Liver (tissue), 9 donors: ENCODE results near the gene STH. TPM values are rescaled to one million over a fixed set of nuclear protein-coding genes. Genes with fewer than 3 reads are reported as not detected.

Experiments used
- DNase-seq: peaks from one replicate; pipeline ENCODE4 v3.0.0-alpha.2; 2017; ENCODE audit warnings: low spot score
- H3K27ac ChIP-seq, 2 donors: one replicate each; pipeline ENCODE4 v1.7.0; 2013; ENCODE audit warnings: inconsistent platforms in 2 of 2, low read length in 2 of 2, control low read depth in 1 of 2, low read depth in 1 of 2, mild to moderate bottlenecking in 1 of 2
- H3K27me3 ChIP-seq, 4 donors: one replicate each; pipeline versions ENCODE4 v1.6.1 to v1.7.0; 2013; ENCODE audit warnings: low read length in 3 of 4, inconsistent platforms in 1 of 4, mild to moderate bottlenecking in 1 of 4, moderate library complexity in 1 of 4; ENCODE audit not compliant: control insufficient read depth in 4 of 4, insufficient read depth in 4 of 4
- H3K36me3 ChIP-seq, 4 donors: one replicate each; pipeline versions ENCODE4 v1.6.1 to v1.7.0; 2013; ENCODE audit warnings: low read length in 3 of 4, mild to moderate bottlenecking in 3 of 4, low read depth in 1 of 4, moderate library complexity in 1 of 4; ENCODE audit not compliant: control insufficient read depth in 4 of 4, insufficient read depth in 3 of 4
- H3K4me1 ChIP-seq, 4 donors: one replicate each; pipeline versions ENCODE4 v1.6.1 to v1.7.0; 2013; ENCODE audit warnings: low read length in 3 of 4, mild to moderate bottlenecking in 3 of 4, moderate library complexity in 1 of 4; ENCODE audit not compliant: control insufficient read depth in 4 of 4, insufficient read depth in 4 of 4
- H3K4me3 ChIP-seq, 3 donors: one replicate each; pipeline versions ENCODE4 v1.6.1 to v1.7.0; 2013; ENCODE audit warnings: low read length in 3 of 3, control low read depth in 1 of 3, low read depth in 1 of 3, mild to moderate bottlenecking in 1 of 3
- H3K9ac ChIP-seq, 2 donors: one replicate each; pipeline ENCODE4 v1.7.0; 2013; ENCODE audit warnings: low read length in 2 of 2, mild to moderate bottlenecking in 2 of 2, moderate library complexity in 2 of 2, control low read depth in 1 of 2, low read depth in 1 of 2
- H3K9me3 ChIP-seq, 4 donors: one replicate each; pipeline versions ENCODE4 v1.6.1 to v1.7.0; 2013; ENCODE audit warnings: low read length in 3 of 4; ENCODE audit not compliant: control insufficient read depth in 4 of 4
- ATF3 ChIP-seq: IDR thresholded peaks from 2 replicates; pipeline ENCODE4 v1.6.1; 2016; ENCODE audit warnings: antibody characterized with exemption
- EGR1 ChIP-seq, 2 donors: IDR thresholded peaks; 2 replicates each; pipeline ENCODE4 v1.6.1; 2016 to 2018; ENCODE audit warnings: antibody characterized with exemption in 2 of 2, low read depth in 2 of 2
- FOXA1 ChIP-seq: IDR thresholded peaks from 2 replicates; pipeline ENCODE4 v1.6.1; 2016; ENCODE audit warnings: antibody characterized with exemption
- FOXA2 ChIP-seq: IDR thresholded peaks from 2 replicates; pipeline ENCODE4 v1.6.1; 2016; ENCODE audit warnings: antibody characterized with exemption
- GABPA ChIP-seq, 2 donors: IDR thresholded peaks in 1 of 2; conservative IDR thresholded peaks in 1 of 2; 2 replicates each; pipeline ENCODE4 v1.6.1; 2016; ENCODE audit warnings: antibody characterized with exemption in 2 of 2, mild to moderate bottlenecking in 1 of 2, moderate library complexity in 1 of 2
- HNF4A ChIP-seq, 2 donors: conservative IDR thresholded peaks; 2 replicates each; pipeline ENCODE4 v1.6.1; 2016; ENCODE audit warnings: antibody characterized with exemption in 2 of 2, mild to moderate bottlenecking in 2 of 2
- HNF4G ChIP-seq: IDR thresholded peaks from 2 replicates; pipeline ENCODE4 v1.6.1; 2016; ENCODE audit warnings: antibody characterized with exemption
- JUND ChIP-seq, 2 donors: IDR thresholded peaks; 2 replicates each; pipeline ENCODE4 v1.6.1; 2016; ENCODE audit warnings: antibody characterized with exemption in 2 of 2
- MAX ChIP-seq: IDR thresholded peaks from 2 replicates; pipeline ENCODE4 v1.6.1; 2016; ENCODE audit warnings: antibody characterized with exemption
- NR2F2 ChIP-seq: IDR thresholded peaks from 2 replicates; pipeline ENCODE4 v1.6.1; 2016; ENCODE audit warnings: antibody characterized with exemption
- RAD21 ChIP-seq, 2 donors: IDR thresholded peaks; 2 replicates each; pipeline ENCODE4 v1.6.1; 2016; ENCODE audit warnings: antibody characterized with exemption in 2 of 2, mild to moderate bottlenecking in 2 of 2
- RXRA ChIP-seq, 2 donors: IDR thresholded peaks; 2 replicates each; pipeline ENCODE4 v1.6.1; 2017 to 2018; ENCODE audit warnings: antibody characterized with exemption in 2 of 2, mild to moderate bottlenecking in 1 of 2
- SP1 ChIP-seq: IDR thresholded peaks from 2 replicates; pipeline ENCODE4 v1.6.1; 2018; ENCODE audit warnings: antibody characterized with exemption, mild to moderate bottlenecking
- TAF1 ChIP-seq: conservative IDR thresholded peaks from 2 replicates; pipeline ENCODE4 v1.6.1; 2016; ENCODE audit warnings: antibody characterized with exemption, mild to moderate bottlenecking
- YY1 ChIP-seq: IDR thresholded peaks from 2 replicates; pipeline ENCODE4 v1.6.1; 2016; ENCODE audit warnings: antibody characterized with exemption, mild to moderate bottlenecking
- WGBS: extraction: QIAGEN DNeasy Blood & Tissue Kit; methylation state at CpG from one replicate; pipeline ENCODE4 v1.1.7; 2013; 5-methylcytosine and 5-hydroxymethylcytosine counted together
- polyA plus RNA-seq, 2 donors: library from polyadenylated mRNA; stranded (reverse) in 1 of 2; unstranded in 1 of 2; fragments of 200-250 nt in 1 of 2; fragments of >200 nt in 1 of 2; fragmentation: Nextera tagmentation in 1 of 2; extraction: Ambion mirVana in 1 of 2; gene quantifications; one replicate each; pipeline versions ENCODE4 v1.2.1 to v1.2.3, GENCODE V29; 2013 to 2015
- total RNA-seq, 2 donors: library from RNA; depleted of rRNA; stranded (reverse); fragments of >200 nt; gene quantifications; one replicate each; pipeline ENCODE4 v1.2.3, GENCODE V29; 2014
- TF ChIP-seq, protein P1 (sequence below): fragments of 150-350 bp; IDR thresholded peaks from 2 replicates; pipeline ENCODE4 v1.5.1; 2017; ENCODE audit warnings: improper control_type of control experiment, low read depth, low read length; ENCODE audit not compliant: missing input control
- TF ChIP-seq, protein P2 (sequence below): IDR thresholded peaks from 2 replicates; pipeline ENCODE4 v1.6.1; 2016; ENCODE audit warnings: antibody characterized with exemption, mild to moderate bottlenecking
- TF ChIP-seq, protein P3 (sequence below): IDR thresholded peaks from 2 replicates; pipeline ENCODE4 v1.6.1; 2016; ENCODE audit warnings: antibody characterized with exemption
- donor health status: healthy.
- donor health status: healthy.
- donor health status: healthy.
- donor health status: healthy.
- donor health status: healthy.

STH gene
- total and polyA plus RNA-seq, 4 donors = not detected

- 79% methylated on average over 3 of the region's 3 CpGs for WGBS
Observed at GRCh38 chr17:45977976-45978626, 20.9 kb upstream of the STH start.

GRCh38 chr17:45979137-45979536, 19.9 kb upstream of the STH start:
- no peaks in the 10 kb centered on the region for H3K27me3 ChIP-seq
- no peak for TF ChIP-seq YY1
- TF ChIP-seq ATF3 = no peak
- no peak for TF ChIP-seq NR2F2
- no peak for TF ChIP-seq EGR1 (IDR thresholded peaks at IDR 0.05; ENCODE audit: low read depth in 2 of 2)
- no peak for TF ChIP-seq SP1
- TF ChIP-seq TAF1 = no peak
- TF ChIP-seq, protein P1, sequence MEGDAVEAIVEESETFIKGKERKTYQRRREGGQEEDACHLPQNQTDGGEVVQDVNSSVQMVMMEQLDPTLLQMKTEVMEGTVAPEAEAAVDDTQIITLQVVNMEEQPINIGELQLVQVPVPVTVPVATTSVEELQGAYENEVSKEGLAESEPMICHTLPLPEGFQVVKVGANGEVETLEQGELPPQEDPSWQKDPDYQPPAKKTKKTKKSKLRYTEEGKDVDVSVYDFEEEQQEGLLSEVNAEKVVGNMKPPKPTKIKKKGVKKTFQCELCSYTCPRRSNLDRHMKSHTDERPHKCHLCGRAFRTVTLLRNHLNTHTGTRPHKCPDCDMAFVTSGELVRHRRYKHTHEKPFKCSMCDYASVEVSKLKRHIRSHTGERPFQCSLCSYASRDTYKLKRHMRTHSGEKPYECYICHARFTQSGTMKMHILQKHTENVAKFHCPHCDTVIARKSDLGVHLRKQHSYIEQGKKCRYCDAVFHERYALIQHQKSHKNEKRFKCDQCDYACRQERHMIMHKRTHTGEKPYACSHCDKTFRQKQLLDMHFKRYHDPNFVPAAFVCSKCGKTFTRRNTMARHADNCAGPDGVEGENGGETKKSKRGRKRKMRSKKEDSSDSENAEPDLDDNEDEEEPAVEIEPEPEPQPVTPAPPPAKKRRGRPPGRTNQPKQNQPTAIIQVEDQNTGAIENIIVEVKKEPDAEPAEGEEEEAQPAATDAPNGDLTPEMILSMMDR = no peak
- TF ChIP-seq HNF4A (conservative IDR thresholded peaks at IDR 0.05) = no peak
- no peak for TF ChIP-seq MAX
- TF ChIP-seq, protein P2, sequence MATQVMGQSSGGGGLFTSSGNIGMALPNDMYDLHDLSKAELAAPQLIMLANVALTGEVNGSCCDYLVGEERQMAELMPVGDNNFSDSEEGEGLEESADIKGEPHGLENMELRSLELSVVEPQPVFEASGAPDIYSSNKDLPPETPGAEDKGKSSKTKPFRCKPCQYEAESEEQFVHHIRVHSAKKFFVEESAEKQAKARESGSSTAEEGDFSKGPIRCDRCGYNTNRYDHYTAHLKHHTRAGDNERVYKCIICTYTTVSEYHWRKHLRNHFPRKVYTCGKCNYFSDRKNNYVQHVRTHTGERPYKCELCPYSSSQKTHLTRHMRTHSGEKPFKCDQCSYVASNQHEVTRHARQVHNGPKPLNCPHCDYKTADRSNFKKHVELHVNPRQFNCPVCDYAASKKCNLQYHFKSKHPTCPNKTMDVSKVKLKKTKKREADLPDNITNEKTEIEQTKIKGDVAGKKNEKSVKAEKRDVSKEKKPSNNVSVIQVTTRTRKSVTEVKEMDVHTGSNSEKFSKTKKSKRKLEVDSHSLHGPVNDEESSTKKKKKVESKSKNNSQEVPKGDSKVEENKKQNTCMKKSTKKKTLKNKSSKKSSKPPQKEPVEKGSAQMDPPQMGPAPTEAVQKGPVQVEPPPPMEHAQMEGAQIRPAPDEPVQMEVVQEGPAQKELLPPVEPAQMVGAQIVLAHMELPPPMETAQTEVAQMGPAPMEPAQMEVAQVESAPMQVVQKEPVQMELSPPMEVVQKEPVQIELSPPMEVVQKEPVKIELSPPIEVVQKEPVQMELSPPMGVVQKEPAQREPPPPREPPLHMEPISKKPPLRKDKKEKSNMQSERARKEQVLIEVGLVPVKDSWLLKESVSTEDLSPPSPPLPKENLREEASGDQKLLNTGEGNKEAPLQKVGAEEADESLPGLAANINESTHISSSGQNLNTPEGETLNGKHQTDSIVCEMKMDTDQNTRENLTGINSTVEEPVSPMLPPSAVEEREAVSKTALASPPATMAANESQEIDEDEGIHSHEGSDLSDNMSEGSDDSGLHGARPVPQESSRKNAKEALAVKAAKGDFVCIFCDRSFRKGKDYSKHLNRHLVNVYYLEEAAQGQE = no peak
- no peak for TF ChIP-seq FOXA2
- TF ChIP-seq, protein P3, sequence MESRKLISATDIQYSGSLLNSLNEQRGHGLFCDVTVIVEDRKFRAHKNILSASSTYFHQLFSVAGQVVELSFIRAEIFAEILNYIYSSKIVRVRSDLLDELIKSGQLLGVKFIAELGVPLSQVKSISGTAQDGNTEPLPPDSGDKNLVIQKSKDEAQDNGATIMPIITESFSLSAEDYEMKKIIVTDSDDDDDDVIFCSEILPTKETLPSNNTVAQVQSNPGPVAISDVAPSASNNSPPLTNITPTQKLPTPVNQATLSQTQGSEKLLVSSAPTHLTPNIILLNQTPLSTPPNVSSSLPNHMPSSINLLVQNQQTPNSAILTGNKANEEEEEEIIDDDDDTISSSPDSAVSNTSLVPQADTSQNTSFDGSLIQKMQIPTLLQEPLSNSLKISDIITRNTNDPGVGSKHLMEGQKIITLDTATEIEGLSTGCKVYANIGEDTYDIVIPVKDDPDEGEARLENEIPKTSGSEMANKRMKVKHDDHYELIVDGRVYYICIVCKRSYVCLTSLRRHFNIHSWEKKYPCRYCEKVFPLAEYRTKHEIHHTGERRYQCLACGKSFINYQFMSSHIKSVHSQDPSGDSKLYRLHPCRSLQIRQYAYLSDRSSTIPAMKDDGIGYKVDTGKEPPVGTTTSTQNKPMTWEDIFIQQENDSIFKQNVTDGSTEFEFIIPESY = no peak
- TF ChIP-seq HNF4G = no peak
- TF ChIP-seq RXRA (IDR thresholded peaks at IDR 0.05) = no peak
- TF ChIP-seq JUND (IDR thresholded peaks at IDR 0.05) = no peak
- TF ChIP-seq FOXA1 = no peak
- TF ChIP-seq GABPA (IDR thresholded peaks at IDR 0.05 in 1 of 2, conservative IDR thresholded peaks at IDR 0.05 in 1 of 2) = no peak
- no peak for TF ChIP-seq RAD21 (IDR thresholded peaks at IDR 0.05)
- no peak overlapping the region for H3K4me3 ChIP-seq
- no peak for DNase-seq
- H3K36me3 ChIP-seq = no peaks in the 10 kb centered on the region
- H3K9me3 ChIP-seq = no peaks in the 10 kb centered on the region
- H3K9ac ChIP-seq = no peak overlapping the region
- H3K4me1 ChIP-seq = no peaks in the 10 kb centered on the region
- WGBS = 76% methylated on average over 2 of the region's 2 CpGs
- H3K27ac ChIP-seq = no peak overlapping the region

More at GRCh38 chr17:45977976-45978626, 20.9 kb upstream of the STH start:
- Histone ChIP-seq H3K36me3 (no peaks in the 10 kb centered on the region), H3K27me3 (no peaks in the 10 kb centered on the region), H3K9ac (no peak overlapping the region), H3K27ac (no peak overlapping the region), H3K4me3 (no peak overlapping the region), H3K9me3 (no peaks in the 10 kb centered on the region), H3K4me1 (no peaks in the 10 kb centered on the region)
- no peak for DNase-seq
- no peak for TF ChIP-seq JUND (IDR thresholded peaks at IDR 0.05)
- no peak for TF ChIP-seq SP1
- no peak for TF ChIP-seq FOXA2
- TF ChIP-seq ATF3 = no peak
- TF ChIP-seq FOXA1 = no peak
- no peak for TF ChIP-seq EGR1 (IDR thresholded peaks at IDR 0.05; ENCODE audit: low read depth in 2 of 2)
- TF ChIP-seq TAF1 = no peak
- no peak for TF ChIP-seq RXRA (IDR thresholded peaks at IDR 0.05)
- TF ChIP-seq MAX = no peak
- no peak for TF ChIP-seq RAD21 (IDR thresholded peaks at IDR 0.05)
